ENCODE measurements around the gene FOXK1.

DNA sequence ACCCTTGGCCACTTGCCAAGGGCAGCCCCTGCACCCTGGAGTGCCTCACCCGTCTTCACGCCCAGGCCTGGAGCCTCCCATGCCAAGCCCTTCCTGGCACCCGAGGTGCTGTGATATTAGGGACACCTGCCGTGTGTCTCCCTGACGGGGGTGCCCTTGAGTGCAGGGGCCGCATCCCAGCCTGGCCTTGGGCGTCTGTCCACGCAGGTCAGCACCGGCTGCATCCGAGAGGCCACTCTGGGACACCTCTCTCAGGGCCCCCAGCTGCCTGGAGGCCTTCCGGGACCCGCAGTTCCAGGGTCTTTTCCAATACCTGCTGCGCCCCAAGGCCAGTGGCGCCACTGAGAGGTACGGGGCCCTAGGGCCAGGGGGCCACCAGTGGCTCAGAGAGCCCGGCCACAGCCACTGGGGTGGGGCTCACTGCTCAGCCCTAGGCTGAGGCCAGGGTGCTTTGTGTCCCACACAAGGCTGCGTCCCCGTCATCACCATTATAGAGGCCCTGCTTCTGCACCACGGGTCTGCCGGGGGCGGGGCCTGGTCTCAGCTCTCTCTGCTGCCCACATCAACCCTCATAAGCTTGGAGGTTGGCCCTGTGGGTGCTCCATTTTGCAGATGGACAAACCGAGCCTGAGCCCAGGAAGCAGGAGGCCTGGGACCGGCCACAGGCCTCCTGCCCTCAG is 106.0 kb downstream of the FOXK1 start:
- TF ChIP-seq POLR2A (IDR thresholded peaks at IDR 0.05; ENCODE audit: low read depth, low read length) (no peak), POLR2AphosphoS5 (IDR thresholded peaks at IDR 0.05; ENCODE audit: low read depth, low read length) (no peak)
